HUES48 (cell line): ENCODE data around the gene RPL22.

Source experiments
- H3K27ac ChIP-seq: one replicate; pipeline ENCODE4 v1.7.0; 2013; ENCODE audit warnings: low read depth, low read length, inconsistent platforms
- H3K27me3 ChIP-seq: 2 replicates; pipeline ENCODE4 v1.6.1; 2013; ENCODE audit warnings: mild to moderate bottlenecking, low read length; ENCODE audit not compliant: control insufficient read depth, insufficient read depth
- H3K36me3 ChIP-seq: 2 replicates; pipeline ENCODE4 v1.6.1; 2013; ENCODE audit warnings: low read length; ENCODE audit not compliant: control insufficient read depth, insufficient read depth
- H3K4me1 ChIP-seq: 2 replicates; pipeline ENCODE4 v1.6.1; 2013; ENCODE audit warnings: mild to moderate bottlenecking, low read length; ENCODE audit not compliant: control insufficient read depth, insufficient read depth
- H3K4me3 ChIP-seq: 2 replicates; pipeline ENCODE4 v1.5.1; 2013; ENCODE audit warnings: mild to moderate bottlenecking, low read depth, low read length
- H3K9ac ChIP-seq: 2 replicates; pipeline ENCODE4 v1.6.1; 2013; ENCODE audit warnings: mild to moderate bottlenecking, low read depth, low read length, moderate library complexity
- H3K9me3 ChIP-seq: 2 replicates; pipeline ENCODE4 v1.6.1; 2013; ENCODE audit warnings: low read length; ENCODE audit not compliant: control insufficient read depth, insufficient read depth

RPL22 gene

DNA sequence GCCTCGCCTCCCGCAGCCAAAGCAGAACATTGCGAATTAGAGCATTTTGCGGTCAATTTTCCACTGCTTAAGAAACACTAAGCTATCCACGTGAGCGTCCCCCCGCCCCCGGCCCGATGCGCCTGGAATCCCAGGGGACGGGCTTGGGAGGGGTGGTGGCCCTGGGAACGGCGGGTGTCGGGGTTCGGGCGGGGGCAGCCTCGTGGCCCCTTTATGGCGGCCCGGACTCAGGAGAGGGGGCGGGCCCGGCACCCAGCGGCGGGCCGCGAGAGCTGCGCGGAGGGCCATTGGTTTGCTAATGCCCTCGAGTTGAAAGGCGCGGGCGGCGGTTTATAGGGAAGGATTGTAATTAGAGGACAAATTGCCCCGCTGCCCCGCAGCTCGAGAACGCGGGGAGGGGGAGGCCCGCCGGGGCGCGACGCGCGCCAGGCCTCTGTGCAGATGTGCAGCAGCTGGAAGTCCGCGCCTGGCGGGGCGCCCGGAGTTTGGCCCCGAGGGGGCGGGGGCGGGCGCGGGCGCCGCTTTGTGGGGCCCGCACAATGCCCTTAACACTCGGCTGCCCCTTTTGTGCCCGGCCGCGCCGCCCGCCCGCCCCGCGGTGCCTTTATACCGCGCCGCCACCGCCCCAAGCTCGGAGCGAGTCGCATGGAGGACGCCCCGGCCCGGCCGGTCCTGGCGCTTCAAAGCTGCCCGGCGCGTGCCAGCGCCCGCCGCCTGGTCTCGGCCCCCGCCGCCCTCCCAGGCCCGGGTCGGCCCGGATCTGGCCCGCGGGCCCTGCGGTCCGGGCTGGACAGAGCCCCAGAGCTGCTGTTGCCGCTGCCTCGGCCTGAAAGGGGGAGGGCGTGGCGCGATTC, 42.7 kb upstream of the RPL22 start:
- no peaks in the 10 kb centered on the region for H3K9me3 ChIP-seq
- H3K27ac ChIP-seq = peak overlapping the region; percentile 76
- H3K4me3 ChIP-seq = peak overlapping the region; percentile 34; the same call in 1 of the 2 replicates
- no peaks in the 10 kb centered on the region for H3K36me3 ChIP-seq
- peaks cover 37% of the 10 kb centered on the region for H3K4me1 ChIP-seq
- H3K27me3 ChIP-seq = peaks cover 13% of the 10 kb centered on the region
- no peak overlapping the region for H3K9ac ChIP-seq

DNA sequence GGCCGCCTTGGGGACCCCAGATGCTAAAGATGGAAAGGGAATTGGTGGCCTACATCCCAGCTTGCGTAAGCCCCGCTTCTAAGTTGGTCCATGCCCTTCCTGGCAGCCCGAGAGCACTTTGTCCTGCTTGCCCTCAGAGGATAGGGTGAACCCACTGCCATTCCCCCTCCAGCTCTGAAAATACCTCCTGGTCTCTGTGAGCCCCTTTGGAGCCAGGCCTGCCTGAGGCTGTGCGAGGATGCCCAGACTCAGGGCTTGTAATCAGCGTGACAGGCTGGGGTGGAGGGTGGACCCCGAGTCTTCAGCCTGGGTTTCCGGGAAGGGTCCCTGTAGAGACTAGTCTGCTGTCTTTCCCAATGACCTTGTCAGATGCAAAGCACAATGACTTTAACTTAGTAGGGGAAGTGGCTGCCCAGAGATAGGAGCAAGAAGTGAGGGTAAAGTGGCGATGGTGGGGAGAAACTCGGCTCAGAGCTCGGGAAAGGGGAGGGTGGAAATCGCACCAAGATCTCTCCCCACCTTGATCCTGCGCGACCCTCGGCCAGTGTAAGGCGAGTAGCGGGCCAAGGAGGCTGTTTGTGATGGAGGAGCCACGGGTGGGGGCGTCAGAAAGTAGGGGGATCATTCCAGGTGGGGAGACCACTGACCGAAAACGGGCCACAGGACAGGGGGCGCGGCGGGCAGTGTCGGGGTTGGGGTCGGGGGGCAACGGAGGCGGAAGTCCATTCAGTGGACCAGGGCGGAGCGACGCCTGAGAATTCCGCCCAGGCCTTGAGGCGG, 41.9 kb upstream of the RPL22 start:
- Histone ChIP-seq H3K27me3 (peaks cover 11% of the 10 kb centered on the region), H3K4me3 (peak overlapping the region; percentile 34; the same call in 1 of the 2 replicates), H3K4me1 (peaks cover 33% of the 10 kb centered on the region), H3K36me3 (no peaks in the 10 kb centered on the region), H3K9me3 (no peaks in the 10 kb centered on the region), H3K27ac (peak overlapping the region; percentile 93), H3K9ac (0 out of 2 replicates have a peak overlapping the region, but pooled peaks have one; percentile 23)

DNA sequence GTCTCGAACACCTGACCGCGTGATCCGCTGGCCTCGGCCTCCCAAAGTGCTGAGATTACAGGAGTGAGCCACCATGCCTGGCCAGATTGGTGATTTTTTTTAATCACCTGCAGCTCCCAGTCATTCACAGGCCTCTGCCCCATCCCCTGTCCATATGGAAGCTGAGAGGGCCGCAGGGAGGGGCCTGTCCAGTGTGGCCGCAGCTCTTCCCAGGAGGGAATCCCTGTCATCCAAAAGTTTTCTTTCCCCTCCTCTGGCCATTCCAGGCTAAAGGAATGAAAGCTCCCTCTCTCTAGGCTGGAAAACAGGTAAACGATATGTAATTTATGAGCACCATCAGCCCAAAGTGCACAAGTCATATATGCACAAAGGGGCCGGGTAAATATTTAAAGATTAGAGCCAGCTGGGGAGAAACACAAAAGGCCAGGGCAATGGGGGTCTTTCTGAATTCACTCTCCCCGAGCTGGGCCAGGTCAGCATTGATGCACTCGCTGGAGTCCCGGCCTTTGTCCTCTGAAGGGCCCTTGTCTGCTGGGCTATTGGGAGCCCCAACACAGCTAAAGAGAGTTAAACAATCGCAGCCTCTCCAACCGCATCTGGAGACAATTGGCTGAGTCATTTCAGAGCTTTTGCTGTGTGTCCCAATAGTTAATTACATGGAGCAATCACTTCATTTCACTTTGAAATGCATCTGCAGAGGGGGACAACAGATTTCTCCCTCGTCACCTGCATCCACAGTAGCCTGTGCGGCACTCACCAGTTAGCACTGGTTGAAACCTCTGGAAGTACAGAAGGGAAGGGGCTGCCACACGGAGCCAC, 40.8 kb upstream of the RPL22 start:
- peak overlapping the region; percentile 93 for H3K27ac ChIP-seq
- no peaks in the 10 kb centered on the region for H3K36me3 ChIP-seq
- peaks cover 11% of the 10 kb centered on the region for H3K27me3 ChIP-seq
- no peak overlapping the region for H3K4me3 ChIP-seq
- H3K9ac ChIP-seq = peak overlapping the region; percentile 26
- peaks cover 33% of the 10 kb centered on the region for H3K4me1 ChIP-seq
- H3K9me3 ChIP-seq = no peaks in the 10 kb centered on the region

DNA sequence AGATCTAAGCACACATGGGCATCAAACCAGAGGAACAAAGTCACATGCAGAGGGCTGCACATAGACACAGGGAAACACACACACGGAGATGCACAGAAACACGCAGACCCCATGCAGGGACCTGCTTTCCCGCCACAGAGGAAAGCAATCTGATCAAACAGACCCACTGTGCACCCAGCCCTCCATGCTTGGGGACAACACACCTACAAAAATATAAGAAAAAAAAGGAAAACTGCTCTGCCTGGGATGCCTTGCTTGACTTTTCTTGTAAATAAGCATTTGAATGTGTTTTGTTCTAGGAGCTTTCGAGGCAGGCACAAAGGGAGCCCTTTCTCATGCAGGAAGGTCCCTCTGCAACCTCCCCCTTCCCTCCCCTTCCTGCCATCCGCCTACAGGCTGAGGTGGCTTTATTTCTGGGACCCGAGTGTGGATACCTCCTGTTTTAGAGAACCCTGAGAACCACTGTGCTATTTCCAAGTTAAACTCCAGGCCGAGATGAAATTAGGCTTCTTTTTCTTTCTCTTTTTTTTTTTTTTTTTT, 39.9 kb upstream of the RPL22 start:
- 0 out of 2 replicates have a peak, but pooled peaks cover under 1% of the 10 kb centered on the region for H3K36me3 ChIP-seq
- H3K4me1 ChIP-seq = peaks cover 36% of the 10 kb centered on the region
- peak overlapping the region; percentile 52 for H3K9ac ChIP-seq
- H3K27ac ChIP-seq = peak overlapping the region; percentile 93
- peak overlapping the region; percentile 36 for H3K4me3 ChIP-seq
- no peaks in the 10 kb centered on the region for H3K9me3 ChIP-seq
- peaks cover 11% of the 10 kb centered on the region for H3K27me3 ChIP-seq

DNA sequence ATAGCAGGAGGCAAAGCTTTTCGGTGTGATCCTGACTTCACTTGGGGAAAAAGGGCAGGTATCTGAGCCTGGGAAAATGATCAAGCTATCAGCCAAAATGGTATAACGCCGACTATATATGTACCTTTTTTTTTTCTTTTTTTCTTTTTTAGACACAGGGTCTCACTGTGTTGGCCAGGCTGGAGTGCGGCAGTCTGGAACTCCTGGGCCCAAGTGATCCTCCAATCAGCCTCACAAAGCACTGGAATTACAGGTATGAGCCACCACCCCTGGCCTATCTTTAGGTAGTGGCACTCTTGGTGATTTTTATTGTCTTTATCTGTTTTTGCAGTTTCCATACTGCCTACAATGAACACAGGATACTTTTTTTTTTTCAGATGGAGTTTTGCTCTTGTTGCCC, 37.7 kb upstream of the RPL22 start:
- H3K4me3 ChIP-seq = no peak overlapping the region
- H3K27me3 ChIP-seq = no peaks in the 10 kb centered on the region; the same call in 1 of the 2 replicates
- H3K9ac ChIP-seq = no peak overlapping the region
- peaks cover 28% of the 10 kb centered on the region for H3K4me1 ChIP-seq
- no peaks in the 10 kb centered on the region for H3K9me3 ChIP-seq
- no peak overlapping the region for H3K27ac ChIP-seq
- peaks cover 18% of the 10 kb centered on the region for H3K36me3 ChIP-seq

DNA sequence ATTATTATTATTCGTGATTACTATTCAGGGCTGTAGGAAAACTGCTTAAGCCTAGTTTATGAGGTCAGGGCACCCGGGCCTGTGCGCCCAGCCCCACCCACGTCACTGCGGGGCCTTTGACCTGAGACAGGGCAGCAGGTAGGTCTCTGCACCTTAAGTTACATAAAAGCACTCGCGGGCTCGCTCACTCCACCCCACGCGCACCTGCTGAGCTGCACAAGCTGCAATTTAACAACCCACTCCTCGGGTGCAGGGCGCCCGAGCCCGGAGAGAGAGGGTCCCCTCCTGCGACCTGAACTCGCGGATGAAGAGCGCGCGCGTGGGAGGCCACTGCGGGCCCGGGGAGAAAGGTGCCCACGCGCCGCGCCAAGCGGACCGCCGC, 35.9 kb upstream of the RPL22 start:
- Histone ChIP-seq H3K27me3 (no peaks in the 10 kb centered on the region), H3K9ac (peak overlapping the region; percentile 87), H3K27ac (peak overlapping the region; percentile 73), H3K9me3 (no peaks in the 10 kb centered on the region), H3K4me3 (peak overlapping the region; percentile 87), H3K4me1 (peaks cover 15% of the 10 kb centered on the region), H3K36me3 (peaks cover 35% of the 10 kb centered on the region)

DNA sequence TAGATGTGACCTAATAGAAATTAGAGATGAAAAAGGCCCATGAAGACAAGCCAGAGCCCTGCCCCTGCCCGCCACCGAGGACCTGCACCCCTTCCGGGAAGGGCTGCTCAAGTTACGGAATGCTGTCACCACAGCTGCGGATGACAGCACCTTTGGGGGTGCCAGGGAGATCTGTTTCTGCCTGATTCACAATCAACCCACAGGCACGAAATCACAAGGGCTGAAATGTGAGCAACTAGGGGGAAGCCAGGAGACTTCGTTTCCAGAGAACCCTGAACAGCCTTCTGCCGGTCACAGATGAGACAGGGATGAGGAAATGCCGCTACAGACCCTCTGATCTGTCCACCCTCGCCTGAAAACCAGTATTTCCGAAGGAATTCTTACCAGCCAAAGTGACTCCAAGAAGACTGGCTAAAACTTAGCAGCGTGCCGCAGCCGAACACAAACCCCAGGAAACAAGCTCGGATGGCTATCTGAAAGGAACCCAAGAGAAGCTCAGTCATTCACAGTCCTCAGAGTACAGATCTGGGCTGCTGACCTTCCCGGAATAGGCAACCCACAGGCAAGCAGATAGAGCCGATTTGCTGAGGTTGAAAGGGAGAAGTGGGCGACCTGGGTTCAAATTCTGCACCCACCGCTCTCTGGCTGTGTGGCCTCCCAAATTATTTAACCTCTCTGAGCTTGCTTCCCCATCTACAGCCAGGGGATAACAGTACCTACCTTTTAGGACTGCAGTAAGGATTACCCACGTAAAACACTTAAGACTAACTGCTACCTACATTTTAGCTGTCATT, 35.3 kb upstream of the RPL22 start:
- Histone ChIP-seq H3K9me3 (no peaks in the 10 kb centered on the region), H3K27me3 (no peaks in the 10 kb centered on the region), H3K9ac (peak overlapping the region; percentile 87; the same call in 1 of the 2 replicates), H3K4me1 (peaks cover 9% of the 10 kb centered on the region), H3K27ac (no peak overlapping the region), H3K36me3 (peaks cover 40% of the 10 kb centered on the region), H3K4me3 (peak overlapping the region; percentile 87)

DNA sequence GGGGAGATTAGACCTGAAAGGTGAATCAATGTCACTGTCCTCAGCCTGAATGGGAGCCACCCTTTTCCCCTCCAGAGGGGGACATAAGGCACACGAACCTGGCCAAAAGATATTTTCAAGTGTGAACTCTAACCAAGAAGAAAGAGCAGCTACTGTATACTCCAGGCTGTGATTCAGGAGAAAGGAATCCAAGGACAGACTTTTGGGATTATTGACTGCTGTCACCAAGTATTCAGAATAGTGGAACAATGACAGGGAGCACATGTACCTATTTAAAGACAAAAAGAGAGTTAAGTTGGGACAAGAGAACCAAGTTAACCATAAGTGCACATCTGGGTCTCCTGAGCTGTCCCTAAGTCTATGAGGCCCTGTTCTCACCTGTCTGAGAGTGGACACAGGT, 34.0 kb upstream of the RPL22 start:
- Histone ChIP-seq H3K9me3 (no peaks in the 10 kb centered on the region), H3K27ac (no peak overlapping the region), H3K4me3 (no peak overlapping the region), H3K27me3 (no peaks in the 10 kb centered on the region), H3K36me3 (peaks cover 53% of the 10 kb centered on the region), H3K9ac (no peak overlapping the region), H3K4me1 (peaks cover 3% of the 10 kb centered on the region; the same call in 1 of the 2 replicates)

DNA sequence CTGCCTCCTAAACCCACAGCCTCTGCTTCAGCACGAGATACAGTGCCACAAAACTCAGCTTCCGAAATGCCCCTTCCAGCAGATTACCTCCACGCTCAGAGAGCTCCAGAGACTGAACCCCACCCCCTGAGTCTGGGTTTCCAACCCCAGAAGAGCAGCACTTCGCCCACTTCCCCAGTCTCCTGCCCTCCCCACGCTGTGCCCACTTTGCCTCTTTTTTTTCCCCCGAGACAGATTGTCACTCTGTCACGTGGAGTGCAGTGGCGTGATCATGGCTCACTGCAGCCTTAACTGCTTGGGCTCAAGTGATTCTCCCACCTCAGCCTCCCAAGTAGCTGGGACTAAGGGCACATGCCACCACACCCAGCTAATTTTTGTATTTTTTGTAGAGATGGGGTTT, 26.3 kb upstream of the RPL22 start:
- Histone ChIP-seq H3K27me3 (no peaks in the 10 kb centered on the region), H3K9ac (no peak overlapping the region), H3K4me1 (no peaks in the 10 kb centered on the region), H3K27ac (no peak overlapping the region), H3K4me3 (no peak overlapping the region), H3K36me3 (peaks cover 87% of the 10 kb centered on the region), H3K9me3 (no peaks in the 10 kb centered on the region)

DNA sequence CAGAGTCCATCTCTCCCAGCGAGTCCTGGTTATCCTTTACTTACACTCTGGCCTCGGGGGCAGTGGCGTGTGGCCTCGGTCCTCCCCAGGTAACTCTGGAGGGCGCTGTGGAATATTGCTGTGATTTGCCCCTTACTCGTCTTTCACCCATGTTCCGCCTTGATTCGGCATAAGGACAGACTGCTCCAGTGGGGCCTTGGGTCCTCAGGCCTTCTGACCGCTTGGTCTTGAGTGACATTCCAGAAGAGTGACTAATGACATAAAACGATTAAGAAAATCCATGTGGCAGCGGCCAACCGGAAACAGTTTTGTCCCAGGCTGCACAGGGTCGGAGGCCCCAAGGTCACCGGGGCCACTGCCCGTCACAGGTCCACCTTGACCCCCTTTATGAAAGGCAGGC, 25.3 kb upstream of the RPL22 start:
- Histone ChIP-seq H3K9ac (no peak overlapping the region), H3K36me3 (peaks cover 85% of the 10 kb centered on the region), H3K9me3 (no peaks in the 10 kb centered on the region), H3K4me1 (no peaks in the 10 kb centered on the region), H3K27me3 (no peaks in the 10 kb centered on the region), H3K27ac (no peak overlapping the region), H3K4me3 (no peak overlapping the region)
